NCI-H128 (cell line): ENCODE results near the gene GPR15.

Source experiments
- DNase-seq: peaks from one replicate; lab custom pipeline; 2025; ENCODE audit not compliant: unreplicated experiment; lab: John Stamatoyannopoulos, UW

Gene GPR15

GRCh38 chr3:98582042-98582441 is 50.3 kb downstream of the GPR15 start:
- no peak for DNase-seq

GRCh38 chr3:98583766-98584165 is 52.0 kb downstream of the GPR15 start:
- DNase-seq = no peak
